Uterus (tissue), 2 donors: ENCODE measurements around the gene ENTREP1.

Experiments
- CTCF ChIP-seq, 4 experiments: fragments of 200-600 bp in 2 of 4; fragments of 450-650 bp in 2 of 4; sonication (generic) in 2 of 4; IDR thresholded peaks; one replicate each; pipeline ENCODE4 v1.5.1; 2016 to 2019; ENCODE audit warnings: antibody characterized with exemption in 4 of 4, mild to moderate bottlenecking in 2 of 4, moderate library complexity in 1 of 4
- POLR2A ChIP-seq, 2 donors: fragments of 450-650 bp; IDR thresholded peaks; one replicate each; pipeline ENCODE4 v1.6.1; 2016; ENCODE audit warnings: antibody characterized with exemption in 2 of 2, mild to moderate bottlenecking in 1 of 2, moderate library complexity in 1 of 2

DNA sequence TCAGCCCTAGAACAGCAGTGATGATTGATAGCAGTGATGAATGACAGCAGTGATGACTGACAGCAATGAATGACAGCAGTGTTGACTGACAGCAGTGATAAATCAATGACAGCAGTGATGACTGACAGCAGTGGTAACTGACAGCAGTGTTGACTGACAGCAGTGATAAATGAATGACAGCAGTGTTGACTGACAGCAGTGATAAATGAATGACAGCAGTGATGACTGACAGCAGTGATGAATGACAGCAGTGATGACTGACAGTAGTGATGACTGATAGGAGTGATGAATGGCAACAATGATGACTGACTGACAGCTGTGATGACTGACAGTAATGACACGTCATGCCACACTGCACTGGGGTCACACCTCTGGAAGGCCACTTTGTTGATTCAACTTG, 106.8 kb downstream of the ENTREP1 start:
- TF ChIP-seq CTCF (IDR thresholded peaks at IDR 0.05) (no peak), POLR2A (IDR thresholded peaks at IDR 0.05) (no peak)
